HG03108 (cell line): Measurements from ENCODE around the gene SIDT2.

Experiments
- ATAC-seq: cut with Tn5 transposase; IDR thresholded peaks from one replicate; pipeline ENCODE4 v1.9.1; 2021; ENCODE audit warnings: moderate library complexity; ENCODE audit not compliant: unreplicated experiment

Gene SIDT2

DNA sequence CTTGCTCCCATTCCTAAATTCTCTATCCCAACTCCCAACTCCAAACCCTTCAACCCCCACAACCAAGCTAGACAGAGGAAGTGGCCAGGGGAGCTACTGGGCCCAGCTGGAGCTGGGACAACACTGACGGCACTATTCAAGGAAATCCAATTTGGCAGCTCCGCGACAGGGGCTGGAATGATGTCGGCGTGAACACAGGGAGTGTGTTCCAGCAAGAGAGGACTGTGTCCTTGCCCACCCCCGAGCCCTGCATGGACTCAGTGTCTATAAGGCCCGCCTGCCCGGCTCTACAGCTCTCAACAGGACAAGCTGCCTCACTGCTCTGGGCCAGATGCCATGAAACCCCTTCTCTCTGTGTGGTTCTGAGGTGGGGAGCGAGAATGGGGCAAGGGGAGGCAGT, 42.0 kb downstream of the SIDT2 start:
- no peak for ATAC-seq

DNA sequence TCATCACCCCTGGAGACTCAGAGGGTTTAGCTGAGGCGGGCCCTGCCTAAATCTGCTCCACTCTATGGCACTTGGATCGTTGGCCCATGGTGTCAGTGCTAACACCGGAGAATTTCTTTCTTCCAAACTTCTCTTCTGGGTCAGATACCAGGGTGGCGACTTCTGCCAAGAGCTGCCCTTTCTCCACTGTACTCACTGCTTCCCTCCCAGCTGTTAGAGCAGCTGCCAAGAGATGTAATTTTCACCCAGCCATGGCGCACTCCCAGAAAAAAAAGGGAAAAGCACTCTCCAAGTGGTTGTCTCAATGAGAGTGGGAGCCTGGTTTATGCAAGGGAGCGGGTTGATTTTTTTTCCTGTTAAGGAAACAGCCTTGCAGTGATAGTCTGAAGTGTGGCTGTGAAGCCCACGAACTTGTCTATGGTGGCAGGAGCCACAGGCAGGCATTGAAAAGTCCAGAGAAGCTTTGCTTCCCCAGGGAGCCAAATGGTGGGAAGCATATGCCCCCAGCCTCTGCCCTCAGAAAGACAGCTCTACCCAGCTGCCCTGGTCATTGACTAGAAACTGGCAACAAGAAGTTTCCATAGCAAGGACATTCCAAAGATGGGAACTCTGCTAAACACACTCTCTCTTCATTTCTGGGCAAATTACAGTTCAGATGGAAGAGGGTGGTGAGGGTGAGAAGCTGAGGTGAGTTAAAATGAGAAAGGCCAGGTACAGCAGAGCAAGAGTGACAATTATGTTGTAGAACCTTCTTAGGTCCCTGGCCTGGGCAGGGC, 42.6 kb downstream of the SIDT2 start:
- ATAC-seq, result no peak

- no peak for ATAC-seq
Measured at GRCh38 chr11:117221775-117222517, 43.4 kb downstream of the SIDT2 start.

DNA sequence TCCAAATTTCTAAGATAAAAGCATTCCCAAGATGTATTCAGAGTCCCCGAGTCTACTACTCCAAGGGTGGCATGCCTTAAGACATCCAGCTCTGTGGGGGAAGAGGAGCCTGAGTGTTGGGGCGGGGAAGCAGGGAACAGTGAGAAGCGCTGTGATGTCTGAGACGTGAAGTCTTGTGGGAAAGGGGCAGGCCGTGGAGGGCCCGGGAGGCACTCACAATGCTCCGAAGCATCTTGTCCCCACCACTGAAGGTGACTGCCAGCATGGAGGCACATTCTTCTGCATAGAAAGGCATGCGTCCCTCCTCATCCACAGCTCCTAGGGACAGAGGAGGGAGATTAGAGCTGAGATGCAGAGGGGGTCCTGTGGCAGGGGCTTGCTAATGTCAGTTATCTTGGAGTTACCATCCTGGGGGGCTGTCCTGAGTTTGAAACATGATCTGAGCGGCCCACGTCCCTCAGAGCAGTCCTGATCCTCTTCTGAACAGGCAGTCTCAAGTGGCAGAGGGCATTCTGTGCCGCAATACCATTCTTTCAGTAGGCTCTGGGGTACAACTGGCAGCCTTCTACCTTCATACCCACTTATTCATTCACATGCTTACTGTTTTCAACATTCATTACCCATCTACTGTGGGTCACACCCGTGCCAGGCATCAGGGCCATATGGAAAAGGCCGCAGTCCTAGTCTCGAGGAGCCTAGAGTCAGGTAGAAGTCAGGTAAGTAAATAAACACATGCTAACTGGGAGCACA, 44.6 kb downstream of the SIDT2 start:
- ATAC-seq, result no peak

- no peak for ATAC-seq
Measured at GRCh38 chr11:117223741-117224689, 45.5 kb downstream of the SIDT2 start.

DNA sequence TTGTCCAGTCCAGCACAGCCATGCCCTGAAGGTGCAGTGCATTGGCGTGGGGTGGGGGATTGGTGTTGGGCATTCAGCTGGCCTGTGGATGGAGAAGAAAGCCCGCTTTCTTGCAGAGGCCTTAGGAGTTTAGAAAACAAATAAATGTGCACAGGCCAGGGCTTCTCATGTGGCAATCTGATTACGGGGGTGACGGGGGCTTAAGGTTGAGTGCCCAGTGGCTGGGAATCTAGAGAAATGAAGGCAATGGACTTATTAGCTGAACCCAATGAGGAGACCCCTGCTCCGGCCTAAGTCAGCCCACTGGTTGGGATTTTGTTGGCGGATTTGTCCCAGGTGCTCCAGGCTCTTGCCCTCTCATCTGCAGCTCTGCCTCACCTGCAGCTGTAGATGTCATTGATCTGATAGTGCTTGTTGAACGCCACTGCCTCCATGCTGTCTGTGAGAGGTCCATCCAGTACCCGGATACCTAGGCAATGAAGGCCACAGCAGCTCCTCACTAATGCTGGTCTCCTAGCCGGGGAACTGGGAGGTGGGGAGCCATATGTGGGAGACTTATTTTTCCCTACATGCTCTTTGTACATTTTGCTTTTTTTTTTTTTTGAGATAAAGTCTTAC, 47.1 kb downstream of the SIDT2 start:
- no peak for ATAC-seq

DNA sequence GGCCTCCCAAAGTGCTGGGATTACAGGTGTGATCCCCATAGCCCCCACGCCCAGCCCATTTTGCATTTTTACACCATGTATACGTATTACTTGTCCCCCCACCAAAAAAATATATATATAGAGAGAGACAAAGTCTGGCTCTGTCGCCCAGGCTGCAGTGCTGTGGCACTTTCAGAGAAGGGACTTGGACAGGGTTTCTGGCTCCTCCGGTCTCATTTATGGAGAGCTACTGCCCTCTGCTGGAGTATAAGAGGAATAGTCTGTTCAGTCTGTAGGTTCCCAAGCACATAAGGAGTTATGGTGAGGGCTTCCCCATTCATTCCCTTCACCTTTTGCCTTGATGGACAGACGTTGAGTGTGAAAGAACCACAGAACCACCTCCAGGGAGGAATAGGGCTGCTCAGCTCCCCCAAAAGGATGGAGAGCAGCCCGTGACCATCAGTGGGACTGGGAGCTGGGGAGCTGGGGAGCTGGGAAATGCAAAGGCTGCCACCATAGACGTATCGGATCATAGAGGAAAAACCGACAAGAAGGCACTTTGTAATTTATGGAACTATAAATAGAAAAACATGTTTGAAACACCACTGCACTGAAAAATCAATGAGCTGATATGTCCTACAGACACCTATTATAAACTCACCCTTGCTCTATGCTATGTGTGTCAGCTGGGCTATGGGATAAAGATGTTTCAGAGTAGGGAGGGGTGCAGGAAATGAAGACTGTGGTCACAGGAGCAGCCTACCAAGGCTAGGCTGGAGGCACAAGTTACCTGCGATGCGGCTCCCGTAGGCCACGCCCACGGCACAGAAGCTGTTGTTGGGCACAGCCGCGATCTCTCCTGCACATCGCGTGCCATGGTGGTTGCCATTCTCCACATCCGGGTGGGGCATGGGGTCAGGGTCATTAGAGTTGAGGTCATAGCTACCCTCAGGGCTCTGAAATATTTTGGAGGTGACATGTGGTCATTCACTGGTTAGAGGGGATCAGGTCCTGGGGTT, 48.1 kb downstream of the SIDT2 start:
- ATAC-seq, result no peak

DNA sequence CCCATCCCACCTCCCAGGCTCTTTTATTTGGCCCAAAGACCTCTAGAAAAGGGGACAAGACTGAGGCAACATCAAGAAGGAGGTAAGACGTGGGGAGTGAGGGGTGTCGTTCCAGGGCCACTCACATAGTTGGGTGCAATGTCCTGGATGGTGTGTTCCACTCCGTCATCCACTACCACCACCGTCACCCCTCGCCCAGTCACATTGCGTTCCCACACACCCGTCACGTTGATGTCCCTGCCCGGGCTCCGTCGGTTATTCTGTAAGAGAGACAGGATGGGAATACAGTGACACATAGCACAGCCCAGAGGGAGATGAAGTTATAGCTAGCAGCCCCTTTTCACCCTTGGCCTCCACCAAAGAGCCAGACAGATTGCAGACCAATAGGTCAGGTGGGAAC, 49.5 kb downstream of the SIDT2 start:
- ATAC-seq, result no peak

GRCh38 chr11:117229411-117229810, 50.9 kb downstream of the SIDT2 start:
- ATAC-seq, result no peak

GRCh38 chr11:117229931-117230285, 51.4 kb downstream of the SIDT2 start:
- ATAC-seq, result no peak

GRCh38 chr11:117230286-117230961, 51.9 kb downstream of the SIDT2 start:
- ATAC-seq, result no peak

DNA sequence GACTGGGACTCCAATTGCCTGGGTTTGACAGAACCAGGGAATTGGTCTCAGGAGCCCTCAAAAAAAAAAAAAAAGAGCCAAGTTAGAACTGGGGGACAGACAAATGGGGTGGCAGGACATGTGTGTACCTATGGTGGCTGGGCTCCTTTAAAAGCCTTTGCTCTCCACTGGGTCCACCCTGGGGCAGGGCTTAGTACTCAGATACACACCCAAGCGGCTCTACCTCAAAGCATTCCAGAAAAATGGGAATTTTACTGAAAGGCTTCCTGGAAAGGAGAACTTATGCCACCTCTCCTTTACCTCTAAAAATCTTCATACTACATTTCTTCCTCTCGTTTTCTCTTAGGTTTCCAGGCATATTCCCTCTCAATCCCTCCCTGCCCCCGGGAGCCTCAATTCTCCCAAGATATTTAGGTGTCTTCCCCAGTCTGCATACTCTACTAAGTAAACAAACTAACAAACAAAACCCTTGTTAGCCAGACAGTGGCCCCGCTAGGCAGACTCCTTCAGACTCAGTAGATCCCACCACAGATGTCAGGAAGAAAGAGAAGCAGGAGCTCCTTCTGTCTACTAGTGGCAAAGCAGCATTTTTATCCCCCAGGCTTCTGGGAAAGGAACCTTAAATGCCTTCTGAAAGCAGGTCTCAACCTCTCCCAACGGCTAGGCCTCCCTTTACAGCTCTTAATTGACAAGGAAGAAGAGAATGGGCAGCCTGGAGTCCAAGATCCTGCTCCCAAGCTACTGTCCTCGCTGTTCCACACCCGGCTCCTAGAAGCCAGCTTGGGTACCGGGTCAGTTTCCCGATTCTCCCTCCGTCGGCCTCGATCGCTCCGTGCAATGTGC, 52.7 kb downstream of the SIDT2 start:
- ATAC-seq, result no peak

GRCh38 chr11:117231842-117232091, 53.2 kb downstream of the SIDT2 start, which contains the start of gene PCSK7:
TSS of gene PCSK7 (minus strand) at chr11:117232073. CDS start at chr11:117229844, 2,229 bp downstream.
- no peak for ATAC-seq

DNA sequence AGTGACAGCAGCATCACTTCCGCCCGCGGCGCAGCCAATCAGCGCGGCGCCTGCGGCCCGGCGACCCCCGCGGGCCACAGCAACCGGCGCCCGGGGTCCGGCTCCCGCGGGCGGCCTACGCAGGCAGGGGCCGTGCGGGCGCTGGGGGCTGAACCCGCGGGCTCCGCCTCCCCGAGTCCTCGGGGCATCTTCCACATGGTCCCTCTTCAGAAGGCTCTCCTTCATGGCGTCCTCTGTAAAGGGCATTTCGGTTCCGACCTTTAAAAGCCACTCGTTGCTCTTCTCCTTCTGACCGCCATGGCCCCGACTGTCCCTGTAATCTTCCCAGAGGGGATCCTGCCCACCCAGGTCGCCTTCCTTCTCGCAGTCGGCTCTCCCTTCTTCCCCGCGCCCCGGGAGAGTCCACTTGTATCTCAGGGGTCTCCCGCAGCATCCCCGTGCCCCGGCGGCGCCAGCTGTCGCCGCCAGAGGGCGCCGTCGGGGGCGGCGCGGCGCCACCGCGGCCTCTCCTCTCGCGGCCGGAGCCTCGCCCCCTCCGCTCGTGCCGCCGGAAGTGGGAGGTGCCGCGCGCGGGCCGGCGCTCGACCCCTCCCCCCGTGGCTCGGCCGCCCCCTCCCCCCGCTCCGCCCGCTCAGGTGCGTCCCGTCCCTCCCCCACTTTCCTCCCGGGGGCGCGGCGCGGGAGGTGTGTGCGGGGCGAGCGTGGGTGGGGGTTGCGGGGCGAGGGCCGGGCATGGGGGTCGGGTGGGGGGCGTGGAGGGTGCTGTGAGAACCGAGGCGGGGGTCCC, 53.7 kb downstream of the SIDT2 start, which contains the start of gene RNF214:
Gene RNF214 (plus strand): TSS at position 580 of the 787 bp plus-strand sequence. CDS start 1,602 bp downstream, outside the sequence.
- ATAC-seq, result peak; percentile 60

DNA sequence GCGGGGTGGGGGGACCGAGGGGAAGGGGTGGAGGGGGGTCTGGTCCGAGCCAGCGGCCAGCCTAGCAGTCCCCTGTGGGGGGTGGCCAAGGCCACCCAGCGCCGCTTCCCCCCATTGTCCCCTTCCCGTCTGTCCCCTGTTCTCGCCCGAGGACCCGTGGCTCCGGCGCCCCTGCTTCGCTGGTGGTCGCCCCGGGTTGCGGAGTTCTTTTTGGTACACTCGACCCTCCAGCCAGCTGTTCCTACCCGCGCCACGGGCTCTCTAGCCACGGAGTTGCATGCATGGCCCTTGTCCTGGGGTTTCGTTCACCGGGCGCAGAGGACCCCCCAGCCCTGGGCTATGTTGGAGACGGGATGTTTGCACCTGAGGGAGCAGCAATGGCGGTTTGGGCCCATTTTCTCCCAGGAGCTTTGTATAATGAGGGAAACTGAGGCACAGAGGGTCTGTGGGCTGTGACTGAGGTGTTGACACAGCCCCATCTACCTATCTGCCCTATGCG, 54.4 kb downstream of the SIDT2 start:
- ATAC-seq, result no peak

DNA sequence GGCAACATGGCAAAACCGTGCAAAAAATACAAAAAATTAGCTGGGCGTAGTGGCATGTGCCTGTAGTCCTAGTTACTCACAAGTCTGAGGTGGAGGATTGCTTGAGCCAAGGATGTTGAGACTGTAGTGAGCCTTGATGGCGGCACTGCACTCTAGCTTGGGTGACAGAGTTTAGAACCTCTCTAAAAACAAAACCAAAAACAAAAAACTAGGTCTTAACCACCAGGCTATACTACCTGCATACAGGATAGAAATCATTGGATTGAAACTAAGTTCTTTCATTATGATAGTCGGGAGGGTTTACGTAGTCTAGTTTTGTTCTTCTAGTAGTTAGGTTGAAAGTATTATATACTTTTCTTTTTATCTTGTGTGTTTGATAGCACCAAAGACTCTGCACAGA, 59.7 kb downstream of the SIDT2 start:
- ATAC-seq, result no peak

GRCh38 chr11:117239295-117239694, 60.8 kb downstream of the SIDT2 start:
- no peak for ATAC-seq
